Vagina (tissue), 2 donors: ENCODE measurements around the gene PANX3.

Source experiments
- CTCF ChIP-seq, 3 experiments: fragments of 450-650 bp in 2 of 3; fragments of 200-600 bp in 1 of 3; sonication (generic) in 1 of 3; IDR thresholded peaks; one replicate each; pipeline ENCODE4 v1.5.1; 2017 to 2019; ENCODE audit warnings: antibody characterized with exemption in 3 of 3, mild to moderate bottlenecking in 2 of 3, moderate library complexity in 2 of 3
- POLR2A ChIP-seq, 2 donors: fragments of 450-650 bp; IDR thresholded peaks; one replicate each; pipeline ENCODE4 v1.6.1; 2017; ENCODE audit warnings: antibody characterized with exemption in 2 of 2, mild to moderate bottlenecking in 2 of 2, moderate library complexity in 2 of 2

- TF ChIP-seq CTCF (IDR thresholded peaks at IDR 0.05) (no peak), POLR2A (IDR thresholded peaks at IDR 0.05) (no peak)
Observed at GRCh38 chr11:124656774-124657630, 45.8 kb downstream of the PANX3 start.
